ENCODE data around the gene PLEKHA7.

GRCh38 chr11:16986434-16987204, 27.6 kb downstream of the PLEKHA7 start:
- TF ChIP-seq CTCF (IDR thresholded peaks at IDR 0.05; ENCODE audit: low read depth, low read length, poor library complexity, severe bottlenecking) (no peak), EZH2phosphoT487 (IDR thresholded peaks at IDR 0.05; ENCODE audit: borderline replicate concordance, low read length) (no peak)

All from DOHH2 (cell line).